HG02970 (cell line): ENCODE data around the gene LMTK3.
"Not testable (repeated sequence)": the region's sequence is repeated elsewhere in the genome, so short reads cannot be mapped to it uniquely, and the experiment has no call there.

Experiments used
- ATAC-seq: cut with Tn5 transposase; IDR thresholded peaks from one replicate; pipeline ENCODE4 v1.9.1; 2021; ENCODE audit warnings: mild to moderate bottlenecking, moderate library complexity, moderate number of reproducible peaks; ENCODE audit not compliant: unreplicated experiment, low FRiP score

LMTK3 gene

GRCh38 chr19:48489608-48490216 is 21.9 kb downstream of the LMTK3 start:
- no peak for ATAC-seq

- ATAC-seq, result not testable (repeated sequence)
Observed at GRCh38 chr19:48488478-48488877, 23.2 kb downstream of the LMTK3 start.

- ATAC-seq, result no peak
Observed at GRCh38 chr19:48487948-48488347, 23.7 kb downstream of the LMTK3 start.

- ATAC-seq, result no peak
Observed at GRCh38 chr19:48487544-48487943, 24.1 kb downstream of the LMTK3 start.

- not testable (repeated sequence) for ATAC-seq
Observed at GRCh38 chr19:48486706-48487105, 24.9 kb downstream of the LMTK3 start.

- no peak for ATAC-seq
Observed at GRCh38 chr19:48484931-48485612, 26.6 kb downstream of the LMTK3 start.

GRCh38 chr19:48484247-48484893 is 27.3 kb downstream of the LMTK3 start:
- ATAC-seq, result no peak

GRCh38 chr19:48483301-48483700 is 28.3 kb downstream of the LMTK3 start:
- no peak for ATAC-seq

GRCh38 chr19:48481846-48482639 is 29.6 kb downstream of the LMTK3 start:
- no peak for ATAC-seq

- ATAC-seq, result no peak
Observed at GRCh38 chr19:48480558-48481500, 30.8 kb downstream of the LMTK3 start.

GRCh38 chr19:48480183-48480557 is 31.5 kb downstream of the LMTK3 start:
- ATAC-seq, result no peak

- no peak for ATAC-seq
Observed at GRCh38 chr19:48479686-48480085, 31.9 kb downstream of the LMTK3 start.

GRCh38 chr19:48478339-48479256 is 33.0 kb downstream of the LMTK3 start:
- no peak for ATAC-seq

GRCh38 chr19:48477698-48478338 is 33.8 kb downstream of the LMTK3 start:
- no peak for ATAC-seq

GRCh38 chr19:48477067-48477685 is 34.5 kb downstream of the LMTK3 start:
- ATAC-seq, result no peak

GRCh38 chr19:48476176-48476575 is 35.5 kb downstream of the LMTK3 start:
- ATAC-seq, result no peak

- ATAC-seq, result no peak
Observed at GRCh38 chr19:48475369-48476068, 36.1 kb downstream of the LMTK3 start.
